Measurements from ENCODE around the gene KRTAP22-1.

GRCh38 chr21:30592140-30592539 is 8.7 kb upstream of the KRTAP22-1 start, which contains the start of gene KRTAP6-3:
- TF ChIP-seq CTCF (IDR thresholded peaks at IDR 0.05; ENCODE audit: insufficient read depth, low read depth, low read length) (no peak), EZH2 (IDR thresholded peaks at IDR 0.05; ENCODE audit: insufficient read depth, low read length) (no peak)

Data from astrocyte (in vitro differentiated cells and primary cell).